ENCODE data around the gene PGGHG. TPM values are rescaled to one million over a fixed set of nuclear protein-coding genes. Genes with fewer than 3 reads are reported as not detected.

Gene PGGHG
- 7.0 and 11.0 TPM in 2 replicates for total RNA-seq

GRCh38 chr11:288478-289397 is at the start of gene PGGHG:
TSS of gene PGGHG (plus strand) at chr11:289126. CDS start at chr11:289817, 691 bp downstream.

GRCh38 chr11:278001-278951 is 10.7 kb upstream of the PGGHG start, which contains the start of gene NLRP6:
TSS of gene NLRP6 (plus strand) at chr11:278407. CDS start at chr11:278570, 163 bp downstream.

GRCh38 chr11:299081-299891 is 10.4 kb downstream of the PGGHG start, which contains the start of gene IFITM5:
TSS of gene IFITM5 (minus strand) at chr11:299526. CDS start at chr11:299490, 36 bp downstream.

GRCh38 chr11:307766-308708 is 19.1 kb downstream of the PGGHG start, which contains the start of gene IFITM2:
TSS of gene IFITM2 (plus strand) at chr11:307816. CDS start at chr11:308193, 377 bp downstream.

GRCh38 chr11:313787-314553 is 25.0 kb downstream of the PGGHG start, which contains the start of gene IFITM1:
TSS of gene IFITM1 (plus strand) at chr11:314040. CDS start at chr11:314171, 131 bp downstream.

Small RNAs within 50 kb of the gene (small RNA-seq; reads per million reads assigned to genes)
- gene AC136475.6 = not detected

Other genes with a start within 250 kb of the PGGHG start
- gene SCGB1C1, start 96.0 kb upstream of the PGGHG start, total RNA-seq = not detected in 2 replicates
- 22.0 and 23.9 TPM in 2 replicates for gene BET1L, start 81.7 kb upstream of the PGGHG start, total RNA-seq
- 103 and 136 TPM in 2 replicates for gene RIC8A, start 81.4 kb upstream of the PGGHG start, total RNA-seq
- gene SIRT3, start 52.8 kb upstream of the PGGHG start, total RNA-seq = 9.3 and 10.9 TPM in 2 replicates
- 97.3 and 112 TPM in 2 replicates for gene PSMD13, start 52.1 kb upstream of the PGGHG start, total RNA-seq
- not detected in 2 replicates for gene NLRP6, start 10.7 kb upstream of the PGGHG start, total RNA-seq
- not detected in 2 replicates for gene IFITM5, start 10.4 kb downstream of the PGGHG start, total RNA-seq
- gene IFITM2, start 18.7 kb downstream of the PGGHG start, total RNA-seq = 63.3 and 122 TPM in 2 replicates
- 44.9 and 51.7 TPM in 2 replicates for gene IFITM1, start 24.9 kb downstream of the PGGHG start, total RNA-seq
- 103 and 138 TPM in 2 replicates for gene IFITM3, start 31.7 kb downstream of the PGGHG start, total RNA-seq
- 0.52 and 0.65 TPM in 2 replicates for gene B4GALNT4, start 80.4 kb downstream of the PGGHG start, total RNA-seq
- 0.52 and 1.2 TPM in 2 replicates for gene PKP3, start 105.1 kb downstream of the PGGHG start, total RNA-seq
- gene SIGIRR, start 125.9 kb downstream of the PGGHG start, total RNA-seq = 14.0 and 19.3 TPM in 2 replicates
- not detected in 2 replicates for gene ANO9, start 152.9 kb downstream of the PGGHG start, total RNA-seq
- gene PTDSS2, start 161.2 kb downstream of the PGGHG start, total RNA-seq = 23.2 and 24.0 TPM in 2 replicates
- gene RNH1, start 218.1 kb downstream of the PGGHG start, total RNA-seq = 292 and 316 TPM in 2 replicates
- 27.3 and 34.6 TPM in 2 replicates for gene HRAS, start 246.4 kb downstream of the PGGHG start, total RNA-seq
- gene LRRC56, start 248.4 kb downstream of the PGGHG start, total RNA-seq = 0.54 and 0.91 TPM in 2 replicates